Mucosa of descending colon (tissue), 3 donors: ENCODE results near the gene SSBP3. TPM values are rescaled to one million over a fixed set of nuclear protein-coding genes. Genes with fewer than 3 reads are reported as not detected.
"Not testable (repeated sequence)": the region's sequence is repeated elsewhere in the genome, so short reads cannot be mapped to it uniquely, and the experiment has no call there.

Source experiments
- ATAC-seq: fragments of 200-7000 bp; cut with Tn5 transposase; one replicate; pipeline ENCODE4 v1.9.1; 2020; ENCODE audit warnings: mild to moderate bottlenecking, moderate library complexity
- DNase-seq, 3 donors: peaks; one replicate each; pipeline ENCODE4 v3.0.0-alpha.2; 2020
- H3K36me3 ChIP-seq: fragments of 200-600 bp; one replicate; pipeline ENCODE4 v1.8.0; 2021; ENCODE audit warnings: low read depth, mild to moderate bottlenecking
- H3K4me1 ChIP-seq: fragments of 200-600 bp; one replicate; pipeline ENCODE4 v1.8.0; 2021; ENCODE audit warnings: low read depth, mild to moderate bottlenecking
- H3K4me3 ChIP-seq: fragments of 200-600 bp; one replicate; pipeline ENCODE4 v1.8.0; 2021; ENCODE audit warnings: mild to moderate bottlenecking
- H3K9me3 ChIP-seq: fragments of 200-600 bp; one replicate; pipeline ENCODE4 v1.8.0; 2021; ENCODE audit warnings: mild to moderate bottlenecking
- intact Hi-C, 2 donors: fragments of 100-400 bp; cut with DNase I in 1 of 2; cut with micrococcal nuclease in 1 of 2; formaldehyde crosslinking; loops; one replicate each; pipeline versions ENCODE4 v1.11.0 to v1.11.1; 2022; cut with DNase I, micrococcal nuclease
- long read RNA-seq, 2 donors: library from polyadenylated mRNA; unstranded; transcript quantifications; one replicate each; pipeline ENCODE4 v2.0.0, GENCODE V29; 2019 to 2021
- total RNA-seq, 3 donors: library from RNA; stranded (reverse); fragmentation: NEBNext Ultra II Directional in 2 of 3; extraction: Animal tissue kit (Norgen Biotek cat#: 25700) in 2 of 3; gene quantifications; one replicate each; pipeline versions ENCODE4 v1.2.1 to v1.2.4, GENCODE V29; 2021 to 2023
- TF ChIP-seq, protein P1 (sequence below): fragments of 200-600 bp; IDR thresholded peaks from one replicate; pipeline ENCODE4 v1.8.0; 2022; ENCODE audit warnings: antibody characterized with exemption, mild to moderate bottlenecking
- donor health status: DM: no; HTN: no; CAD: no; lungs with moderate emphysema.
- donor health status: DM: no; HTN: no; CAD: no.
- donor health status: DM: no; HTN: yes; CAD: no.

SSBP3 gene
- 10 to 100 TPM; 77.8 to 85.1 (median 82.0) TPM for total RNA-seq
- long read RNA-seq, donor 1, transcript SSBP3-203 (17 exons, 1,578 nt): major isoform, 13 of 44 reads
- long read RNA-seq, donor 1, partial matches to known transcripts: 13 of 44 reads
- long read RNA-seq, donor 1, other reads (novel, unspliced or antisense): 18 of 44 reads
- long read RNA-seq, donor 2, partial matches to known transcripts: 1 of 17 reads
- long read RNA-seq, donor 2, other reads (novel, unspliced or antisense): 14 of 17 reads

DNA sequence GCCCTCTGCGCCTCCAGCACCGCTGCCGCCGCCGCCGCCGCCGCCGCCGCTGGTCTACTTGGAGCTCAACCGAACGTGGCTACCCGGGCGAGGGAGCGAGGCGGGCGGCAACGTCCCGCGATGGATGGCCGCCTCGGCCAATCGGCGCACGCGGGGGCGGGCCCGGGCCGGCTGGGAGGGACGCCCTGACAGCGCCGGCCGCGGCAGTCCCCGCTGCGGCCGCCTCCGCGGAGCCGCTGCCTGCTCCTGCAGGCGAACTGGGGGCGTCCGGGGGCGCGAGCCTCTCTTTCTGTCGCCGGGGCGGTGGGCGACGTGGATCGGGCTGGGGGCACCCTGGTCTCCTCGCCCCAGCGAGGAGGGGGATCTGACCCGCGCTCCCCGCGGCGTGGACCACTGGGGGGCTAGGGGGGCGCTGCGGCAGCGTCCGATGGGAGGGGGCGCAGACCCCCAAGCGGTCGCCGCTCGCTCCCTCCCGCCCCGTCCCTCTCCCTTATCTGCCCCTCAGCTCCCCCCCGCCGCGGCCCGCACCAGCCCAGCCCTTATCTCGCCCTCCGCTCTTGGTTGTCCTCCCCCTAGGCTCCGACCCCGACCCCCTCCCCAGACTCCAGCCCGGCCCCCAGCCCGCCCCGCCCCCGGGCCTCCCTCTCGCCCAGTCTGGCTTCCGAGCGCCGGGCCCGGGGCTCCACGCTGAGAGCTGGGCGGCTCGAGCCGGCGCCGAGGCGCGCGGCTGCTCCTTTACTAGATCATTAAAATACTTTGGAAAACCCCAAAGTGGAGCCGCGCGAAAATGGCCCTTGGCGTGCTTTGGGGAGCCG lies at the start of gene SSBP3:
Gene SSBP3 (minus strand): TSS at position 56 of the 815 bp plus-strand sequence.
- peak; percentile 91 to 96 (median 94) for DNase-seq
- H3K36me3 ChIP-seq: peaks cover 4% of the 10 kb centered on the region
- intact Hi-C loops: loop anchor here (5.0 to 10.0 kb wide), 3 partner anchors 81 to 282 kb away; no protein-coding TSS in a partner anchor
- peak within 1 kb of the TSS; percentile 77 for H3K4me3 ChIP-seq
- ATAC-seq: peak; percentile 89
- peaks cover 40% of the 10 kb centered on the region for H3K4me1 ChIP-seq
- no peaks in the 10 kb centered on the region for H3K9me3 ChIP-seq
- TF ChIP-seq, protein P1, sequence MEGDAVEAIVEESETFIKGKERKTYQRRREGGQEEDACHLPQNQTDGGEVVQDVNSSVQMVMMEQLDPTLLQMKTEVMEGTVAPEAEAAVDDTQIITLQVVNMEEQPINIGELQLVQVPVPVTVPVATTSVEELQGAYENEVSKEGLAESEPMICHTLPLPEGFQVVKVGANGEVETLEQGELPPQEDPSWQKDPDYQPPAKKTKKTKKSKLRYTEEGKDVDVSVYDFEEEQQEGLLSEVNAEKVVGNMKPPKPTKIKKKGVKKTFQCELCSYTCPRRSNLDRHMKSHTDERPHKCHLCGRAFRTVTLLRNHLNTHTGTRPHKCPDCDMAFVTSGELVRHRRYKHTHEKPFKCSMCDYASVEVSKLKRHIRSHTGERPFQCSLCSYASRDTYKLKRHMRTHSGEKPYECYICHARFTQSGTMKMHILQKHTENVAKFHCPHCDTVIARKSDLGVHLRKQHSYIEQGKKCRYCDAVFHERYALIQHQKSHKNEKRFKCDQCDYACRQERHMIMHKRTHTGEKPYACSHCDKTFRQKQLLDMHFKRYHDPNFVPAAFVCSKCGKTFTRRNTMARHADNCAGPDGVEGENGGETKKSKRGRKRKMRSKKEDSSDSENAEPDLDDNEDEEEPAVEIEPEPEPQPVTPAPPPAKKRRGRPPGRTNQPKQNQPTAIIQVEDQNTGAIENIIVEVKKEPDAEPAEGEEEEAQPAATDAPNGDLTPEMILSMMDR: no peak

DNA sequence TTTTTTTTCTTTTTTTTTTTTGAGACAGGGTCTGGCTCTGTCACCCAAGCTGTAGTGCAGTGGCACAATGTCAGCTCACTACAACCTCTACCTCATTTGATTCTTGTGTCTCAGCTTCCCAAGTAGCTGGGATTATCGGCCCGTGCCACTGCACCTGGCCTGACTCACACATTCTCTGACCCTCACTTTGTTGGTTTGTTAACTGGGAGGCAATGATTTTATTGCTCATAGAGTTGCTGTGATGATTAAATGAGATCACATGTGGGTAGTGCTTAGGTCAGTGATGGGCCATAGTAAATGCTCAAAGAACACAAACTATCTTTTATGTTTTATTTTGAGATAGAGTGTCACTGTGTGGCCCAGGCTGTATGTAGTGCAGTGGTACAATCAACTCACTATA lies 47.3 kb upstream of the SSBP3 start:
- DNase-seq (no peak), ATAC-seq (peak; percentile 63)
- intact Hi-C loops: no loop called here
- H3K9me3 ChIP-seq: no peaks in the 10 kb centered on the region
- no peak overlapping the region for H3K4me3 ChIP-seq
- no peaks in the 10 kb centered on the region for H3K36me3 ChIP-seq
- TF ChIP-seq, protein P1: no peak
- no peaks in the 10 kb centered on the region for H3K4me1 ChIP-seq

DNA sequence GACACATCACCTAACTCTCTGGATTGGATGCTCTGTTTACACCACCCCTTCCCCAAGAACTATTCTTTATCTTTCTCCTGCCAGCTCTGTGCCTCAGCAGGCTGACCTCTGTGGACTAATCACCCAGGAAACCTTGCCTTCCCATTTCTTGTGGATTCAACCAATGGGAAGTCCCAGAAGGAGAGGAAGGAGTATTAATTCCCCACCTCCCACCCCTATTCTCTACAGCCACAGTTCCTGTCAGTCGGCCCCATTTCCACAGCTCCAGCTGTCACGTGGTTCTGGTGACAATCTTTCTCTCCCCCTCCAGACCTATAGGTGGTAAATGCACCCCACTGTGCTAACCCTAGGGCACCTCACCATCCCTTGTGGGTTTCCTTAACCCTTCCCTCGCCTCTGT lies 46.8 kb upstream of the SSBP3 start:
- Histone ChIP-seq H3K4me1 (no peaks in the 10 kb centered on the region), H3K36me3 (no peaks in the 10 kb centered on the region), H3K9me3 (no peaks in the 10 kb centered on the region), H3K4me3 (no peak overlapping the region)
- ATAC-seq (no peak), DNase-seq (no peak)
- TF ChIP-seq, protein P1: no peak
- intact Hi-C loops: no loop called here

DNA sequence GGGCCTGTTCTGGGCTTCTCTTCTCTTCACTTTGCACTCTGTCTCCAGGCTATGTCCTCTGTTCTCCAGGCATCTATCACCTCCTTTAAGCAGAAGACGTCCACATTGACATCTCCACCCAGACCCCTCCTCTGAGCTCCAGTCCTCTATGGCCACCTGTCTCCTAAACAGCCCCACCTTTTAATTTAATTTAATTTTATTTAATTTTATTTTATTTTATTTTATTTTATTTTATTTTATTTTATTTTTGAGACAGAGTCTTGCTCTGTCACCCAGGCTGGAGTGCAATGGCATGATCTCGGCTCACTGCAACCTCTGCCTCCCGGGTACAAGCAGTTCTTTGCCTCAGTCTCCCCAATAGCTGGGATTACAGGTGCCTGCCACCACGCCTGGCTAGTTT lies 43.2 kb upstream of the SSBP3 start:
- H3K4me1 ChIP-seq, intact Hi-C loops, H3K4me3 ChIP-seq, ATAC-seq, H3K9me3 ChIP-seq, DNase-seq, H3K36me3 ChIP-seq: not testable (repeated sequence)

DNA sequence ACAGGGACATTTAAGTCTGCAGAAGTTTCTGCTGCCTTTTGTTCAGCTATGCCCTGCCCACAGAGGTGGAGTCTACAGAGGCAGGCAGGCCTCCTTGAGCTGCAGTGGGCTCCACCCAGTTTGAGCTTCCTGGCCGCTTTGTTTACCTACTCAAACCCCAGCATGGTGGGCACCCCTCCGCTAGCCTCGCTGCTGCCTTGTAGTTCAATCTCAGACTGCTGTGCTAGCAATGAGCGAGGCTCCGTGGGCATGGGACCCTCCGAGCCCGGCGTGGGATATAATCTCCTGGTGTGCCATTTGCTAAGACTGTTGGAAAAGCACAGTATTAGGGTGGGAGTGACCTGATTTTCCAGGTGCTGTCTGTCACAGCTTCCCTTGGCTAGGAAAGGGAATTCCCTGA lies 42.6 kb upstream of the SSBP3 start:
- intact Hi-C loops, H3K4me3 ChIP-seq, H3K9me3 ChIP-seq, H3K36me3 ChIP-seq, H3K4me1 ChIP-seq, DNase-seq, ATAC-seq: not testable (repeated sequence)

DNA sequence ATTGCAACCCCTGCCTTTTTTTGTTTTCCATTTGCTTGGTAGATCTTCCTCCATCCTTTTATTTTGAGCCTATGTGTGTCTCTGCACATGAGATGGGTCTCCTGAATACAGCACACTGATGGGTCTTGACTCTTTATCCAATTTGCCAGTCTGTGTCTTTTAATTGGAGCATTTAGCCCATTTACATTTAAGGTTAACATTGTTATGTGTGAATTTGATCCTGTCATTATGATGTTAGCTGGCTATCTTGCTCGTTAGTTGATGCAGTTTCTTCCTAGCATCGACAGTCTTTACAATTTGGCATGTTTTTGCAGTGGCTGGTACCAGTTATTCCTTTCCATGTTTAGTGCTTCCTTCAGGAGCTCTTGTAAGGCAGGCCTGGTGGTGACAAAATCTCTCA lies 40.9 kb upstream of the SSBP3 start:
- H3K4me1 ChIP-seq, H3K4me3 ChIP-seq, ATAC-seq, intact Hi-C loops, H3K9me3 ChIP-seq, H3K36me3 ChIP-seq, DNase-seq: not testable (repeated sequence)

DNA sequence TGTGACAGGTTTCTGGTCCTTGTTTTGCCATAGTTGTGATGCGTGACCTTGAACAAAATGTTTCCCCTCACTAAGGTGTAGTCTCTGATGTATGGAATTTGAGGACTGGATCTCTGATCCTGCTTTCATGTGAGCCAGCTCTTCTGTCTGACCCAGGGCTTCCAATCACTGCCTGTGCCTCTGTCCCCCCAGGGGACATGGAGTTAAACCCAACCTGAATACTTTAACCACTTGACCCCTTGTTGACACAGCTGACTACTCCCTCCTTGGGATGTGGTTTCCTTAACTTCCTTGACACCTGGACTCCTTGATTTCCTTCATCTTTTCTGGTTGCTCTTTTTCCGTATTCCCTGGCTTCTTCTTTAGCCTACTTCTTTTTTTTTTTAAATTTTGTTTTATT lies 36.0 kb upstream of the SSBP3 start:
- Histone ChIP-seq H3K4me3 (no peak overlapping the region), H3K4me1 (no peaks in the 10 kb centered on the region), H3K9me3 (no peaks in the 10 kb centered on the region), H3K36me3 (no peaks in the 10 kb centered on the region)
- TF ChIP-seq, protein P1: no peak
- intact Hi-C loops: no loop called here
- no peak for ATAC-seq
- DNase-seq: no peak
